ENCODE measurements around the gene MIDN. TPM values are rescaled to one million over a fixed set of nuclear protein-coding genes. Genes with fewer than 3 reads are reported as not detected.

MIDN gene
- total RNA-seq, 1 experiment from 2014 or later = 118 TPM

DNA sequence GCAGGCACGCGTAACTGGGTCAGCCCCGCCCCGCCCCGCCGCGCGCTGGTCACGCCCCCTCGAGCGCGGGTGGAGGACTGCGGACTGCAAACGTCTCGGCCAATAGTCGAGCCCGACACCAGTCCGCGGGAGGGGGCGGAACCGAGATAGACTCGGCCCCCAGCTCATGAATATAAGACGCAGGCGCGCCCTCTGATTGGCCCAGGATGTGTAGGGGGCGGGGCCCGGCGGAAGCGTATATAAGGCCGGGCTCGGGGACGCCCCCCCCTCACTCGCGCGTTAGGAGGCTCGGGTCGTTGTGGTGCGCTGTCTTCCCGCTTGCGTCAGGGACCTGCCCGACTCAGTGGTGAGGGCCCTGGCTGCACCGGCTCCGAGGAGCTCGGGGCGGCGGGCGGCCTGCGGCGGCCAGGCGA lies 20.7 kb downstream of the MIDN start, which contains the start of gene CIRBP:
TSS of gene CIRBP (plus strand) at position 268 of the 413 bp plus-strand sequence. CDS start 1,602 bp downstream, outside the sequence.
- Histone ChIP-seq H3K4me3 (ENCODE audit: low read depth in 2 of 2, low read length in 2 of 2) (peak within 1 kb of the TSS; percentile 54 to 72), H3K27me3 (ENCODE audit: control insufficient read depth, insufficient read depth, low read length) (no peaks in the 10 kb centered on the region), H3K4me1 (ENCODE audit: control insufficient read depth, insufficient read depth, low read length) (peaks cover 40% of the 10 kb centered on the region), H3K9me3 (ENCODE audit: control insufficient read depth, insufficient read depth, low read depth, low read length) (no peaks in the 10 kb centered on the region), H3K36me3 (ENCODE audit: control insufficient read depth, insufficient read depth, low read length) (no peaks in the 10 kb centered on the region; the same call in 1 of the 2 replicates), H3K27ac (ENCODE audit: low read length) (peak within 1 kb of the TSS; percentile 91)
- in situ Hi-C loops (cut with HindIII; ENCODE audit: low pct_unique_long_range_greater_than_20kb, low sequenced_read_pairs) (no loop called here), intact Hi-C loops (cut with micrococcal nuclease; ENCODE audit: unreplicated experiment) (no loop called here)
- no TSS peak for BruUV-seq (replicated peaks)
- TF ChIP-seq POLR2AphosphoS5 (IDR thresholded peaks at IDR 0.05; ENCODE audit: low read depth, low read length) = peak; percentile 96
- TF ChIP-seq SIN3A (IDR thresholded peaks at IDR 0.05; ENCODE audit: borderline replicate concordance, insufficient read depth, low read depth, low read length) = no peak
- CTCF ChIA-PET = interaction anchor here (2.1 kb wide), 1 partner anchor 25 kb away, joined by 6 read pairs; no protein-coding TSS in a partner anchor
- ATAC-seq (peak; percentile 64), DNase-seq (ENCODE audit: low read depth, low spot score) (no peak)
- POLR2A ChIA-PET = interaction anchor here (0.6 to 0.8 kb wide), 4 partner anchors 10 to 69 kb away, joined by 3 to 5 read pairs (median 4); no protein-coding TSS in a partner anchor

DNA sequence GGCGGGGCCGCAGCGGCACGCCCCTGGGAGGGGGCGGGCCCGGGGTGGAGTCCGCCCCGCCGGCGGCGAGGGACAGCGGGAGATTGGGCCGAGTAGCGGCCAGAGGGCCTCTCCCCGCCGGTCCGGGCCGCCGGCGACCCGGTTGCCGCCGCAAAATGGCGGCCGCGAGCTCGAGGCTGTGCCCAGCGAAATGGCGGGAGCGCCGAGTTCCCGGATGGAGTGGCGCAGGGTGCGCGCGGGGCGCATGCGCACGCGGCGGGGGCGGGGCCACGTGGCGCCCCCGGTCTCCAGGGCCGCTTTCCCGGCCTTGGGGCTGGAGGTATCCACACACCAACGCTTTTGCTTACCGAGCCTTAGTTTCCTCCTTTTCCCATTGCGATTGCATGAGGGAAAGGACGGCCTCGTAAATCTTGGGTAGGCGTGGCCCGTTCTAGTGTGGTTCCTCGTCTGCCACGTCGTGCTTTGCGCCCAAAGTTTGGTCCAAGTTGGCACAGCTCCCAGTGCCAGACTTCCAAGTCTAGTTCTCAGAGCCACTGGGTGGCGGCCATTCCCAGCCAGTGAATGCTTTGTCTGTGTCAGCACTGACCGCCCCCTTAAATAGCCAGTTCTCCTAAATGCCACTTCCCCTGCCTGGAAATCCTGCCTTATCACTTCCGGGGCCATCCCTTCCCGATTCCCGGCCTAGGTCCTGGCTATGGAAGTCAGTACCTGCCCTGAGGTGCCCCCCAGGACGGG lies 21.3 kb downstream of the MIDN start:
- Histone ChIP-seq H3K9me3 (ENCODE audit: control insufficient read depth, insufficient read depth, low read depth, low read length) (no peaks in the 10 kb centered on the region), H3K4me3 (ENCODE audit: low read depth in 2 of 2, low read length in 2 of 2) (peak overlapping the region; percentile 54 to 72), H3K27ac (ENCODE audit: low read length) (peak overlapping the region; percentile 91), H3K36me3 (ENCODE audit: control insufficient read depth, insufficient read depth, low read length) (no peaks in the 10 kb centered on the region; the same call in 1 of the 2 replicates), H3K27me3 (ENCODE audit: control insufficient read depth, insufficient read depth, low read length) (no peaks in the 10 kb centered on the region), H3K4me1 (ENCODE audit: control insufficient read depth, insufficient read depth, low read length) (peaks cover 40% of the 10 kb centered on the region)
- ChIA-PET POLR2A (interaction anchor here (0.6 to 0.8 kb wide), 7 partner anchors 16 to 245 kb away, joined by 3 to 22 read pairs (median 4); no protein-coding TSS in a partner anchor), CTCF (interaction anchor here (2.1 kb wide), 1 partner anchor 25 kb away, joined by 6 read pairs; no protein-coding TSS in a partner anchor)
- DNase-seq (ENCODE audit: low read depth, low spot score) (no peak), ATAC-seq (peak; percentile 26)
- in situ Hi-C loops (cut with HindIII; ENCODE audit: low pct_unique_long_range_greater_than_20kb, low sequenced_read_pairs) (no loop called here), intact Hi-C loops (cut with micrococcal nuclease; ENCODE audit: unreplicated experiment) (loop anchor here (10.0 kb wide), 1 partner anchor 105 kb away; no protein-coding TSS in a partner anchor)
- no TSS peak for BruUV-seq (replicated peaks)
- TF ChIP-seq TCF7L2 (IDR thresholded peaks at IDR 0.05; ENCODE audit: low read depth, low read length) = no peak
- peak; percentile 13; the same call in 1 of the 2 replicates for TF ChIP-seq SIN3A (IDR thresholded peaks at IDR 0.05; ENCODE audit: borderline replicate concordance, insufficient read depth, low read depth, low read length)
- TF ChIP-seq, protein P1, sequence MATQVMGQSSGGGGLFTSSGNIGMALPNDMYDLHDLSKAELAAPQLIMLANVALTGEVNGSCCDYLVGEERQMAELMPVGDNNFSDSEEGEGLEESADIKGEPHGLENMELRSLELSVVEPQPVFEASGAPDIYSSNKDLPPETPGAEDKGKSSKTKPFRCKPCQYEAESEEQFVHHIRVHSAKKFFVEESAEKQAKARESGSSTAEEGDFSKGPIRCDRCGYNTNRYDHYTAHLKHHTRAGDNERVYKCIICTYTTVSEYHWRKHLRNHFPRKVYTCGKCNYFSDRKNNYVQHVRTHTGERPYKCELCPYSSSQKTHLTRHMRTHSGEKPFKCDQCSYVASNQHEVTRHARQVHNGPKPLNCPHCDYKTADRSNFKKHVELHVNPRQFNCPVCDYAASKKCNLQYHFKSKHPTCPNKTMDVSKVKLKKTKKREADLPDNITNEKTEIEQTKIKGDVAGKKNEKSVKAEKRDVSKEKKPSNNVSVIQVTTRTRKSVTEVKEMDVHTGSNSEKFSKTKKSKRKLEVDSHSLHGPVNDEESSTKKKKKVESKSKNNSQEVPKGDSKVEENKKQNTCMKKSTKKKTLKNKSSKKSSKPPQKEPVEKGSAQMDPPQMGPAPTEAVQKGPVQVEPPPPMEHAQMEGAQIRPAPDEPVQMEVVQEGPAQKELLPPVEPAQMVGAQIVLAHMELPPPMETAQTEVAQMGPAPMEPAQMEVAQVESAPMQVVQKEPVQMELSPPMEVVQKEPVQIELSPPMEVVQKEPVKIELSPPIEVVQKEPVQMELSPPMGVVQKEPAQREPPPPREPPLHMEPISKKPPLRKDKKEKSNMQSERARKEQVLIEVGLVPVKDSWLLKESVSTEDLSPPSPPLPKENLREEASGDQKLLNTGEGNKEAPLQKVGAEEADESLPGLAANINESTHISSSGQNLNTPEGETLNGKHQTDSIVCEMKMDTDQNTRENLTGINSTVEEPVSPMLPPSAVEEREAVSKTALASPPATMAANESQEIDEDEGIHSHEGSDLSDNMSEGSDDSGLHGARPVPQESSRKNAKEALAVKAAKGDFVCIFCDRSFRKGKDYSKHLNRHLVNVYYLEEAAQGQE (IDR thresholded peaks at IDR 0.05; ENCODE audit: insufficient read depth in 1 of 2, low read depth in 2 of 2, low read length in 1 of 2) = no peak
- TF ChIP-seq, protein P2, sequence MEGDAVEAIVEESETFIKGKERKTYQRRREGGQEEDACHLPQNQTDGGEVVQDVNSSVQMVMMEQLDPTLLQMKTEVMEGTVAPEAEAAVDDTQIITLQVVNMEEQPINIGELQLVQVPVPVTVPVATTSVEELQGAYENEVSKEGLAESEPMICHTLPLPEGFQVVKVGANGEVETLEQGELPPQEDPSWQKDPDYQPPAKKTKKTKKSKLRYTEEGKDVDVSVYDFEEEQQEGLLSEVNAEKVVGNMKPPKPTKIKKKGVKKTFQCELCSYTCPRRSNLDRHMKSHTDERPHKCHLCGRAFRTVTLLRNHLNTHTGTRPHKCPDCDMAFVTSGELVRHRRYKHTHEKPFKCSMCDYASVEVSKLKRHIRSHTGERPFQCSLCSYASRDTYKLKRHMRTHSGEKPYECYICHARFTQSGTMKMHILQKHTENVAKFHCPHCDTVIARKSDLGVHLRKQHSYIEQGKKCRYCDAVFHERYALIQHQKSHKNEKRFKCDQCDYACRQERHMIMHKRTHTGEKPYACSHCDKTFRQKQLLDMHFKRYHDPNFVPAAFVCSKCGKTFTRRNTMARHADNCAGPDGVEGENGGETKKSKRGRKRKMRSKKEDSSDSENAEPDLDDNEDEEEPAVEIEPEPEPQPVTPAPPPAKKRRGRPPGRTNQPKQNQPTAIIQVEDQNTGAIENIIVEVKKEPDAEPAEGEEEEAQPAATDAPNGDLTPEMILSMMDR (IDR thresholded peaks at IDR 0.05) = no peak
- TF ChIP-seq POLR2AphosphoS5 (IDR thresholded peaks at IDR 0.05; ENCODE audit: low read depth, low read length) = peak; percentile 93

Measured in Panc1 (cell line).